Urothelium cell line (cell line): ENCODE results near the gene LZTR1.
A peak's percentile ranks its signal among the peaks of the same experiment; 100 is the strongest.
"Not testable (repeated sequence)": the region's sequence is repeated elsewhere in the genome, so short reads cannot be mapped to it uniquely, and the experiment has no call there.

Experiments
- DNase-seq: peaks from one replicate; pipeline ENCODE4 v3.0.0; 2011; ENCODE audit warnings: low spot score, mixed read lengths
- FAIRE-seq: peaks from 2 replicates; lab custom pipeline; 2011; peaks lifted over from hg19 to GRCh38; lab: Jason Lieb, UNC

Gene LZTR1

DNA sequence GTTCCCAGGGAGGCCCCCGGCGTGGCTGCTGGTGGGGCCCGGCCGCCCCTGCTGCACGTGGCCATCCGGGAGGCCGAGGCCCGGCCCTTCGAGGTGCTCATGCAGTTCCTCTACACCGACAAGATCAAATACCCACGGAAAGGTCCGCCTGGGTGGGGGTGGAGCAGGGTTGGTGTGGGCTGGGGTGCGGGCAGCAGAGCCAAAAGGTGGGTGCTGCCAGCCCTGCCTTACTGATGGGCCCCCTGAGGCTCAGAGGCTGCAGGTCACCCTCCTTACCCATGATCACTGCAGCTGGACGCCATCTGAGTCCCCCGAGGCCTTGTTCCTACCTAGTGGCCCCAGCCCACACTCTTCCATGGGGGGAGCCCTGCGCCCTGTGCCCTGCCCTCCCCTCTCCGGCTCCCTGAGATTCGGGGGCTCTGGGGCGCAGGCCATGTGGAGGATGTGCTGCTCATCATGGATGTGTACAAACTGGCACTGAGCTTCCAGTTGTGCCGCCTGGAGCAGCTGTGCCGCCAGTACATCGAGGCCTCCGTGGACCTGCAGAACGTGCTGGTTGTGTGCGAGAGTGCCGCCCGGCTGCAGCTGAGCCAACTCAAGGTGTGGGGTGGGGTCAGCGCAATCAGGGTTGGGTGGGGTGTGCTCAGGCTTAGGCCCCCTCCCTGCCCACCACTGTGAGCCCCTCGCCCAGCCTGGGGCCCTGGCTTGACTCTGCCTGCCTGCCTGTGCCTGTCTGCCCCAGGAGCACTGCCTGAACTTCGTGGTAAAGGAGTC is 12.2 kb downstream of the LZTR1 start:
- FAIRE-seq, result no peak
- DNase-seq, result no peak

DNA sequence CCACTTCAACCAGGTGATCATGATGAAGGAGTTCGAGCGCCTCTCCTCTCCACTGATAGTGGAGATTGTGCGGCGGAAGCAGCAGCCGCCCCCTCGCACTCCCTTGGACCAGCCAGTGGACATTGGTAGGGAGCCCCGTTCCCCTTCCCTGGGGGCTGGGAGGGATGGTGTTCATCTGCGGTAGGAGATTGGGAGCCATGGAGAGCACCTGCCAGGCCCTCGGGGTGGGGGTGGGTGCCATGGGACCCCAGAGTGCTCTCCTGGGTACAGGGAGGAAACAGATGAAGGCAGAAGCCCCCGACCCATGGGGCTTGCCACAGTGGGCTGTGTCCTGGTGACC is 12.8 kb downstream of the LZTR1 start:
- FAIRE-seq, result no peak
- DNase-seq, result no peak

DNA sequence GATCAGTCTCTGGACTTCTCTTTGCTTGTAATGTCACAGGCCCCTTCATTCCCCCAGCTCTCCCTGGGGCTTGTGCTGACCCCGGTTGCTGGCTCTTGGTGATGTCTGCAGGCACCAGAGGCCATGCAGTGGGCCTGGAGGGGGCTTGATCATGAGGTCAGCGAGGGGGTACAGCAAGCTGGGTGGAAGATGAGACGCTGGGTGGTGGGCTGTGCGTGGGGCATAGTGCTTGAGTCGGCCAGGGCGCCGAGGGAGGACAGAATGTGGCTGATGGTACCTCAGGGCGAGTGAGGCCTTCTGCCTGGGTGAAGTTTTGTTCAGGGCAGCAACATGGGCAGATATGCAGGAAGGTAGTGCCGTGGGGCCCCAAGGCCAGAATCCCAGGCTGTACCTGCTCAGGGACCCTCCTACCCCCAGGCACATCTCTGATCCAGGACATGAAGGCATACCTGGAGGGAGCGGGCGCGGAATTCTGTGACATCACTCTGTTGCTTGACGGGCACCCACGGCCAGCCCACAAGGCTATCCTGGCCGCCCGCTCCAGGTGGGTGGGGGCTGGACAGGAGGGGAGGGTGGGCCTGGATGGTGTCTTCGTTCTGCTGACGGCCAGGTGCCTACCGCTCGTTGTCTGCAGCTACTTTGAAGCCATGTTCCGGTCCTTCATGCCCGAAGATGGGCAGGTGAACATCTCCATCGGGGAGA is 13.4 kb downstream of the LZTR1 start:
- FAIRE-seq (no peak), DNase-seq (no peak)

DNA sequence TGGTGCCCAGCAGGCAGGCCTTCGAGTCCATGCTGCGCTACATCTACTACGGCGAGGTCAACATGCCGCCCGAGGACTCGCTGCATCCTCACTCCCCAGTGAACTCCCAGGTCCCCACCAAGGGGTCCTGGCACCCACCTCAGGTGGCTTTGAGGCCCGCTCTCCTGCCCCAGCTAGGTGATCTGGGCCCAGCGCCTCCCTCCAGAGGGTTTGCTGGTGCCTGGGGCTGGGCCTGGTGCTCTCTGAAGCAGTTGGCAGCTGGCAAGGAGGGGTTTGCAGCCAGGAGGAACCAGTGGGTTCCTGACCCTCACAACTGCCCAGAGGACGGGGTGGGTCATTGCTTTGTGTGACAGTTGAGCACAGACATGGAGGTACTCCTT is 13.9 kb downstream of the LZTR1 start:
- DNase-seq (no peak), FAIRE-seq (no peak)

DNA sequence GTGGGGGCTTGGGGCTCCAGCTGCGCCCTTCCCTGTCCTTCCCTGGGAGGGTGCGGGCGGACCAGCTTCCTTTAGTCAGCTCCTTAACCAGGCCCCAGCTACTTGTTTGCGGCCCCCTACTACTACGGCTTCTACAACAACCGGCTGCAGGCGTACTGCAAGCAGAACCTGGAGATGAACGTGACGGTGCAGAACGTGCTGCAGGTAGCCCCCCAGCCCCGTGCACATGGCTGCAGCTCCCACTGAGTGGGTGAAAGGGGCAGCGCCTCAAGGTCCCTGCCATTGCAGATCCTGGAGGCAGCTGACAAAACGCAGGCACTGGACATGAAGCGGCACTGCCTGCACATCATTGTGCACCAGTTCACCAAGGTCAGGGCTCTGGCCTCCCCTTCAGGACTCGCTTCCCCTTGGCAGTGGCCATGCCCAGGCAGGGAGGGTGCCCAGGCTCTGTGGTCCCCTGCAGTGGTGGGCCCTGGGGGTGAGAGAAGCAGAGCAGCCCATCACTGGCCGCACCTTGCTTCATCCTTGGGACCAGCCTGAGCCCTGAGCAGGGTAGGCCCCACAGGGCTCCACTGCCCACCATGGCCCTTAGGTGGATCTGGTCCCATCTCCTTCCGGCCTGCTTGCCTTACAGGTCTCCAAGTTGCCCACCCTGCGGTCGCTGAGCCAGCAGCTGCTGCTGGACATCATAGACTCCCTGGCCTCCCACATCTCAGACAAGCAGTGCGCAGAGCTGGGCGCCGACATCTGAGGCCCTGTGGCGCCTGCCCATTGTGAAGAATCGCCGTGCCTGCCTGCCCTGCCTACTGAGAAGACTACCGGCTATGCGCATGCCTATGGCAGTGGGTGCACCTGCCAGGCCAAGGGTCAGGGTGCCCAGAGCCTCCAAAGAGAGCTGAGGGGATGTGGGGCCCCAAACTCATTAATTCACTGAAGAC is 14.8 kb downstream of the LZTR1 start:
- DNase-seq (no peak), FAIRE-seq (peak; percentile 81)

DNA sequence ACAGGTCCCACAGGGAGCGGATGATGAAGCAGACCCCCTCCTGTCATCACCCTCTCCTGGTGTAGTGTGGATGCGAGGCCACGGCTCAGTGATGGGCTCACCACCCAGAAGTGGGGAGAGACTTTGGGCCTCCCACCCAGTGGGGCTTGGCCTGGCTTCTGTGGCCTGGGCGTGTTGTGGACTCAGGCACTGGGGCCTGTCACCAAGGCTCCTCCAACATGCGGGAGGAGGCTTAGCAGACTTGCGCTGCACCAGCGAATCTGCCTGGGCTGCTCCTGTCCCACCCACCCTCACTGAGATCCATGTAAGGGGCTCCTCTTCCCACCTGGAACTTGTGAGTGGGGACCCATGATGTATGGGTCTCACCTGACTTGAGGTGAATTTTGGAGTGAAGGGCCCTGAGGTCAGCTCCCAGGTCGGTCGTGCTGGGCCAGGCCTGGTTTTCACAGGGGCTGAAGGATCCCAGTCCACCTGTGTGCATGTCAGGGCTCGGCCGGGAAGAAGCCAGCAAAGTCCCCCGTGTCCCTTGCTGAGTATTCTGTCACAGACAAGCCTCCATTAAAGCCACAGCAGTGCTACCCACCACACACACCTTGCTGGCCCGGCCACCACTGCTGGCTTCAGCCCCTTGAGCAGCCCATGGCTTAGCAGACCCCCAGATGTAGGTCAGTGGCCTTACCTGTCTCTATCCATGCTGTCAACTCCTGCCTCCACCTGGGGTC is 15.6 kb downstream of the LZTR1 start:
- FAIRE-seq (no peak), DNase-seq (no peak)

DNA sequence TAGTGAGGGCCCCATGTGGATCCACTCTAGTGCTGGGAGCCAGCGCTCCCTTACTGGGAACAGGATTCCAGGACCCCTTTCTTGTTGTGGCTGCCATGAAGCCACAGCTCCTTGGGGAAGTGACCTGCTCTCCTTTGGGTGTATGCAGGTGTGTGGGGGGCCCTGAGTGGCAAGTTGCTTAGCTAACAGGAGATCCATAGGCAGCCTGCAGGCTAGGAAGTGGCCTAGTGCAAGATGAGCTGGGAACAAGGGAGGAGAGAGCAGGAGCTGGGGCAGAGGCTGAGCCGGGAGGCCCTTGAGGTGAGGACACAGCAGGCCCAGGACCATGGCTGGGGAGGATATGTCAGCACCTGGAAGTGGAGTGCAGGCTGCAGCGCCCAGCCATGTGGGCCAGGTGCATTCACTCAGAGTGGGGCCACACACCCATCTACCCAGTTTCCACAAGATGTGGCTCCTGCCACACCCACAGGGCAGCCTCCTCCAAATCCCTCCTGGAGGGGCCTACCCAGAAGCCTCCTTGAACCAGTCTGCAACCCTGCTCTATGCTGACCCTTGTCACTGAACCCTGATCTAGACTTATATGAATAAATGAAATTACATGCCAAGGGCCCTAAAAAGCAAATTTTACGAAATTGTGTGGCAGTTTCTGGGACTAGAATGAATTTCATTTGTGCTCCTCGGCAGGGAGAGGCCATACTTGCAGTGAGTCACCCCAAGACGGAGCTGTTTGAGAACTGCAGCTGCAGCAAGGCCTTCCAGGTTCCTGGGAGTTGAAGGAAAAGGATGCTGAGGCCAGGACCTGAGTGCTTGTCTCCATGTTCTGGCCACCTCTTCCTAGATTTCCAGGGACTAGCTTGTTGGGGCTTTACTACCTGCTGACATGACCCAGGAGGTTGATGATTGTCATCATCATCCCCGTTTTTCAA is 16.6 kb downstream of the LZTR1 start:
- FAIRE-seq, result no peak

DNA sequence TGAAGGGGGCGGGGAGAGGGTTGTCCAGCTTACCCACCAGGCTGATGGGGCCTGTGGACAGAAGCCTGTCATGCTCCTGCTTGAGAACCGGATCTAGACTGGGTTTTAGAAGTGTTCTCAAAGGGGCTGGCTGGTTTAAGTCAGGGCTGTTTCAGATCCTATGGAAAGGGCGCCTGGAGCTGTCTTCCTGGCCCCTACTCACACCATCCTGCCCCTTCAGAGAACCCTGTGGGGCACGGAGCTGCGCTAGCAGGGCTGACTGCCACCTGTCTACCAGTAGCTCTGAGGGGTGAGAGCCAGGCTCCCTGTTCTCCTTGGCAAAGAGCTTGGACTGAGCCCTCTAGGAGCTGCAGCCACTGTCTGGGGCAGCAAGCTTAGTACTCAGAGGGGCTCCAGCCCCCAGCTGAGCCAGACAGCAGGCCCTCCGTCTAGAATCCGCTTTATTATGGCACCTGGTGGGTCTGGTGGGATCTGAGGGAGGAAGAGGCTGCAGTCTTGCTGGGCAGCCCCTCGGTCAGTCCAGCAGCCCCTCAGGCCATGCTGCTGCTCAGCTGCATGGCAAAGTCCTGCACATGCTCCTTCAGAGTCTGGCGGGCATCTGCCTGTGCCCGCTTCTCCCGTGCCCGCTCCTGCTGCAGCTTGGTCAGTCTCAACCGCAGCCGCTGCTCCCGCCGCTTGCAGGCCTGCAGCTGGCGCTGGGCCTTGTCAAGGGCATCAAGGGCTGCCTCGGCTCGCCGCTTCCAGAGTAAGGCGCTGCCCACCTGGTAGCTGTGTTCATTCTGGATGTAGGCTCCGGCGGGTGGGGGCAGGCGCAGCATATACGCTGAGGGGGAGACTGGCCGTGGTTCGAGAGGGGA is 17.5 kb downstream of the LZTR1 start:
- no peak for FAIRE-seq
- DNase-seq, result no peak

More for the DNA sequence above, 16.6 kb downstream of the LZTR1 start:
- DNase-seq, result no peak

DNA sequence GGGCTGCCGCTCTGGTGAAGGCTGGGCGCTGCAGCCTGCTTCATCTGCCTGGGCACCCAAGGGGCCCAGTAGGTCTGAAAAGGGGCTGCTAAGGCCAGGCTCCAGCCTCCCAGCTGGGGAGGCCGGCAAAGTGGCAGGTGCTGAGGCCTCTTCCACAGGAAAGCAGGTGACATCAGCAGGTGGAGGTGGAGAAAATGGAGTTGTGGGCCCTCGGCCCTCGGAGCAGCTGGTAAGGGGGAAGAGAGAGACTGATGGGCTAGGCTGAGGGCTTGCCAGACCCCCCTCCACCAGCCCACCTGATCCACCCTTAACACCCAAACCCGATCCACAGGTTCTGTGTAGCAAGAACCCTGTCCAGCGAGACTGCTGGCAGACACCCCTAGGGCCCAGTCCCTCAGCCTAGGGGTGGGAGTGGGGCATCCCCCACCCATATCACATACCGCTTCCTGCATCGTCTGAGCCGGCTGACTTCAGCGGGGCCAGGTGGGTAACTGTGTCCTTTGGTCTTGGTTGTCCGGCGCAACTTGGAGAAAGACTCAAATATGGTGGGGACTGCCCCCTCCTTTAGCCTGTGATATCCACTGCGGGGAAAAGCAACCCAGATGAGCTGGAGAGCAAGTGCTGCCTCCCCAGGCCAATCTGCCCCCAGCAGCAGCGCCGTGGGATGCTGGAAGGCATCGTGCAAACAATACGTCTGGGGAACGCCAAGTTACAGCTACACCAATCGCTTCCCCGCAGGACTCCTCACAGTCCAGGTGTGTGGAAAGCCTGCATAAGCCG is 18.3 kb downstream of the LZTR1 start:
- DNase-seq (no peak), FAIRE-seq (peak; percentile 42)

DNA sequence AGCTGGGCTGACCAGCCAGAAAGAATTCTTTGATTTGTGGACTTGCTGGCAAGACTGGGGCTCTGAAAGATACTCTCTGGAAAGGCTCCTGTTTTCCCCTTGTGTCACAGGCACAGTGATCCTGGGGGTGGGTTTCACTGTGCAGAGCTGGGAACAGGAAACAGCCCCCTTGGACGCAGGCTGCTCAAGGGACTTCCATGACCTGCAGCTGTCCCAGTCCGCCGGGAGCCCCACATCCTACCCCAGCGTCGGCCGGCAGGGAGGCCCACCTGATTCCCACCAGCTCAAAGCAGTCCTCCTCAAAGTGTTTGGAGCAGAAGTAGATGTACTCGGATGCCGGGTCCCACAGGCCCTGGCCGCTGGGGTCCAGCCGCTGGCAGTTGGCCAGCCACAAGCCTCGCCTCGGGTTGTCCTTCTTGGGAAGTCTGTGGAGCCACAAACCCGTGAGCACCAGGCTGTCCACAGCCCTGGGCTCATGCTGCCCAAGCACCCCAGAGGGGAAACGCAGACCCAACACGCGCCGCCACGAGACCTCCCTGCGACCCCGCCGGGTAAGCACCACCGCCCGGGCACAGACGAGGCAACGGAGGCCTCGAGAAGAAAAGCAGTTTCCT is 19.0 kb downstream of the LZTR1 start:
- DNase-seq, result no peak
- FAIRE-seq, result no peak

DNA sequence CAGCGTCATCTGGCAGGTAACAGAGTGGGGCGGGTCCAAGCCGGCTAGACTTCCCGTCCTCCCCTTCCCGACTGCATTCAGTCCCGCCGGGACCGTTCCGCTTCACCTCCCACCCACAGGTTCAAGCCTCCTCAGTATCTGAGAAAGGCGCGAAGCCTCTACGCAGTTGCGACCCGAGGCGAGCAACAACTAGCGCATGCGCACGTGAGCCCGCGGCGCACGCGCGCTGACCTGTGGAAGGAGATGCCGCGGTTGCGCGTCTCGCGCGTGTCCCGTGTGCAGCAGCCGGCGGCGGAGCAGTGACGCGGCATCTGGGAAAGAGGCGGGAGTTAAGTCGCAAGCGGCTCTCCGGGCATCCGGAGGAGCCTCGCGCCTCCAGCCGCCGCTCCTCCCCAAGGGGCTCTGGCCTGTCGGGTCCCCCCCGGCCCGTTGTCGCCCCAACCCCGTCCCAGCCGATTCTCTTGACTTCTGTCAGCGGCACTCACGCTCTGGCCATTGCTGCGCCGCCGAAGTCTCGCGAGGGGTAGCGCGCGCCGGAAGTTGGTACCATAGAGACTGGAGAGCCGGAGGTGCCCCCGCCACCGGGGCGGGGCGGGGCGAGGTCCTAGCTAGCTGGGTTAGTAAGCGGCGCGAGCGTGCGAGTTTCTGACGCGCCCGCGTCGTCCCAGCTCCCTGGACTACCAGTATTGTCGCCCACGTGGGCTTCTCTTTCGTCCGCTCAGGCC is 19.7 kb downstream of the LZTR1 start, which contains the start of gene THAP7:
THAP7 (minus strand) TSS at position 518 of the 725 bp plus-strand sequence; CDS start at position 311, 207 bp downstream.
- peak; percentile 99 for FAIRE-seq
- DNase-seq, result peak; percentile 99

DNA sequence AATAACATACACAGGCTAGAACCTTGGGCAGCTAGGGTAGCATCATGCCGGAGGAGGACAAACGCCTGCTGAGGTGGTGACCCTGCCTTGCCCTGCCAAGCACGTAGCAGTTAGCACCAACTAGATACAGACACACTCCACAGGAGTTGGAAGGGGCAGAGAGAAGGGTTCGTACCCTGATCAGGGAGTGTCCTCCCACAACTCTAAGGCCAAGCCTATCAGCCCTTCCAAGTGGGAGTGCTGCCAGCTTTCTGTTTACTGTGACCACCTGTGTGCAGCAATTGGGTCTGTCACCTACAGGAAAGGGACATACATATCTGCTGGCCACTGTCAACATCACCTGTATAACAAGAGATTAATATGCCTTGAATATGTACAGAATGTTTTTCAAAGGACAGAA is 21.7 kb downstream of the LZTR1 start:
- FAIRE-seq, result peak; percentile 9
- DNase-seq, result no peak

DNA sequence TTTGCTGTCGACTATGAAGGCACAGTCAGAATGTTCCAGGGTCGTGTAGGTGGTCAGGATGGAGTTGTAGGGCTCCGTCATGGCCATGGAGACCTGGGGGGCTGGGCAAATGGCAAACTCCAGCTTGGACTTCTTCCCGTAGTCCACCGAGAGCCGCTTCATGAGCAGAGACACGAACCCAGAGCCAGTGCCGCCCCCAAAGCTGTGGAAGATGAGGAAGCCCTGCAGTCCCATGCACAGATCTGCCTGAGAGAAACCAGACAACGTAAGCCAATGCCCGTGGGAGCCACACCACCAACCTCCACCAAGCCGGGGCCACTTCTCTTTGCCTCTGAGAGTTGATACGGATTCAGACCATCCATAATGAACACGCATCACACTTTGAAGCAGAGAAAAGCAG is 27.1 kb downstream of the LZTR1 start:
- not testable (repeated sequence) for FAIRE-seq, DNase-seq

DNA sequence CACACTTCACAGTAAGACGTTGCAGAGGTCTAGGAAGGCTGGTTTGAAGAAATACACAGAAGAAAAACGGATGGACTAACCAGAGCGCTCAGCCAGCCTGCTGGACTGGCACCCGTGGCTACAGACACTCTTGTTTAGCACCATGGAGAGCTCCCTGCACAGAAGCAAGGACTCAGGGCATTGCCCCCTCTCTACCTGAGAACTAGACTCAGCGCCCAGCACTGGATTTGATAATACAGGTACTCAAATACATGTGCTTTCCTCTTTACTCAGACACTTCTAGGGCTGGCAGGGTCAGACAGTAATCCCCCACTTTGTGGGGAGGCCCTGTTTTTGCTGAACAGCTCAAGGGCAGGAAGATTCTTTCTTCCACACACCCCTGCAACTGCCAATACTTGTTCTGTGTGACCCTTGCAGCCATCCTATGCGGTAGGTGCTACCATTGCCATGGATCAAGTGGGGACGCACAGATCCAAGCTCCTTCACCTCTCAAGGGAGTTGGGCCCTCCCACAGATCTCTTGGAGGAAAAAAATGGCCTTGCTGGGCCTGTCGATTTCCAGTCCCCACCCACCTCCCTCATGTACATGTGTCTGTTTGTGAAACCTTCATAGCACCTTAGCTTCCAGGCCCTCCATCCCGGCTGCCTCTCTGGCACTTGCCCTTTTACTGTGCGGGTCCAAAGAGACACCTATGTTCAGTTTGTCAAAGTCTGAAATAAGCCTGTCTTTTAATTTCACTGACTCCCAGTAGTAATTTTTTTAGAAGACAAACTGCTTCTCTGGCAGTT is 27.7 kb downstream of the LZTR1 start:
- DNase-seq, result peak; percentile 80
- FAIRE-seq, result peak; percentile 58

DNA sequence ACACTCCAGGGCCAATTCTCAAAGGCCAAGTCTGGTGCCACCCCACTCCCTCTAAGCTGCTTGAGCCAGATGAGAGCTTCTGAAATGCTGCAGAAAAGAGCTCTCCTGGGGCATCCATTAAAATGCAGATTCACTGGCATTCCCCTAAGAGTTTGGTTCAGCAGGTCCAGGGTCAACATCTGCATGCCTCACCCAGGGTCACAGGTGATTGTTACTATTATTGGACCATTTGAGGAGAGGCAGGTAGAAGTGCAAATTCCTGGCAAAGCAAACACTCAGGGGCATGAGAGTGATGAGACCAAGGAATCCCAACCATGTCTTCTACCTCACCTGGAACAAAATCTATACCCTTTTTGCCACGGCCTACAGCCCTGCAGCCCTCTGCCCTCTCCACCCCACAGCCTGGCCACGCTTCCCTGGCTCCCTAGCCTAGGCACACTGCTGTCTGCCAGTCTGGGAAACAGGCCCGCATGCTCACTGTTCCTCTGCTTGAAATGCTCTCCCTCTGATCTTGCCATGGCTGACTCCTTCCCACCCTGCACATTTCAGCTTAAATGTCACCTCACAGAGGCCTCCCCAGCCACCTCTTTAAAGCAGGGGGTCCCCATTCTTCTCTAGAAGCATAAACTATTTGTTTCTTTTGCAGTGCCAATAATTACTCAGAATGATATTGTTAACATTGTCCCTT is 28.5 kb downstream of the LZTR1 start:
- DNase-seq (no peak), FAIRE-seq (no peak)
